K562 (cell line): Measurements from ENCODE around the gene AGAP1. TPM values are rescaled to one million over a fixed set of nuclear protein-coding genes. Genes with fewer than 3 reads are reported as not detected.

Experiments
- ATAC-seq: fragments of 200-7000 bp; cut with Tn5 transposase; 3 replicates; pipeline ENCODE4 v1.9.1; 2020; ENCODE audit warnings: moderate library complexity
- BruUV-seq: library from RNA; stranded (reverse); fragments of 400-500 nt; replicated peaks from 2 replicates; lab custom pipeline; 2021; lab: Mats Ljungman, UMichigan
- CTCF ChIA-PET: fragments of 300-600 bp; formaldehyde crosslinking; extraction: SDS; loops from one replicate; lab custom pipeline; 2021; ENCODE audit warnings: low intra/inter-chr PET ratio; lab: Yijun Ruan, JAX
- POLR2A ChIA-PET: fragments of 300-600, 350-650 bp; sonication (Branson Sonifier 250); formaldehyde crosslinking; extraction: SDS; loops from one replicate; lab custom pipeline; 2021; ENCODE audit warnings: antibody characterized with exemption, inconsistent platforms; lab: Yijun Ruan, JAX
- DNase-seq, 4 experiments: peaks; one replicate each; pipeline versions ENCODE4 v3.0.0 to v3.0.0-alpha.2; 2011 to 2018; ENCODE audit warnings: low spot score in 3 of 4, mixed read lengths in 3 of 4; ENCODE audit errors: extremely low read depth in 1 of 4
- FAIRE-seq: peaks from 2 replicates; lab custom pipeline; 2011; peaks lifted over from hg19 to GRCh38; lab: Jason Lieb, UNC
- H2AFZ ChIP-seq: 2 replicates; pipeline ENCODE4 v1.6.0; 2011; ENCODE audit warnings: low read depth, low read length, control low read depth, inconsistent platforms
- H3K27ac ChIP-seq: fragments of 200-600 bp; 3 replicates; pipeline ENCODE4 v1.8.0; 2011; ENCODE audit warnings: low read depth, mild to moderate bottlenecking, control low read depth, inconsistent platforms, low read length, moderate library complexity, mixed read lengths; ENCODE audit errors: extremely low read depth
- H3K27me3 ChIP-seq, 2 experiments: fragments of 300-600 bp in 1 of 2; 2 replicates in 1 of 2; 3 replicates in 1 of 2; pipeline versions ENCODE4 v1.6.0 to v1.8.0; 2011; ENCODE audit warnings: inconsistent platforms in 2 of 2, low read length in 2 of 2, mild to moderate bottlenecking in 1 of 2, mixed read lengths in 1 of 2, moderate library complexity in 1 of 2; ENCODE audit not compliant: control insufficient read depth in 2 of 2, insufficient read depth in 2 of 2
- H3K36me3 ChIP-seq: fragments of 300-600 bp; 3 replicates; pipeline ENCODE4 v1.8.0; 2011; ENCODE audit warnings: mild to moderate bottlenecking, low read length, inconsistent platforms; ENCODE audit not compliant: control insufficient read depth, insufficient read depth
- H3K4me1 ChIP-seq, 2 experiments: fragments of 200-600 bp in 1 of 2; replicated peaks in 1 of 2; 2 replicates in 1 of 2; 3 replicates in 1 of 2; pipeline versions ENCODE4 v1.5.1 to v1.8.0; 2011; ENCODE audit warnings: inconsistent platforms in 2 of 2, low read length in 2 of 2, mild to moderate bottlenecking in 1 of 2, mixed read lengths in 1 of 2, moderate library complexity in 1 of 2; ENCODE audit not compliant: control insufficient read depth in 2 of 2, insufficient read depth in 2 of 2
- H3K4me2 ChIP-seq: 2 replicates; pipeline ENCODE4 v1.6.1; 2011; ENCODE audit warnings: low read length, control low read depth, inconsistent platforms, mixed read lengths; ENCODE audit not compliant: insufficient read depth
- H3K4me3 ChIP-seq: fragments of 200-600 bp; sonication (generic), shearing (Covaris generic); 2 replicates; pipeline ENCODE4 v1.5.1; 2016; ENCODE audit warnings: control low read depth, inconsistent platforms
- H3K79me2 ChIP-seq: fragments of 200-600 bp; 3 replicates; pipeline ENCODE4 v1.8.0; 2011; ENCODE audit warnings: low read length, inconsistent platforms; ENCODE audit not compliant: control insufficient read depth, insufficient read depth
- H3K9ac ChIP-seq, 2 experiments: 2 replicates each; pipeline versions ENCODE4 v1.6.0 to v1.6.1; 2011; ENCODE audit warnings: low read depth in 2 of 2, low read length in 2 of 2, control low read depth in 1 of 2, inconsistent platforms in 1 of 2, mild to moderate bottlenecking in 1 of 2, mixed read lengths in 1 of 2; ENCODE audit not compliant: insufficient read depth in 1 of 2
- H3K9me1 ChIP-seq: one replicate; pipeline ENCODE4 v1.6.0; 2011; ENCODE audit warnings: inconsistent platforms, mild to moderate bottlenecking, low read length, moderate library complexity; ENCODE audit not compliant: control insufficient read depth, insufficient read depth
- H3K9me3 ChIP-seq: replicated peaks from 2 replicates; pipeline ENCODE4 v1.5.1; 2011; ENCODE audit warnings: low read depth, low read length, inconsistent platforms; ENCODE audit not compliant: control insufficient read depth, insufficient read depth
- H4K20me1 ChIP-seq: replicated peaks from 2 replicates; pipeline ENCODE4 v1.6.1; 2011; ENCODE audit warnings: low read length, inconsistent platforms, mixed read lengths; ENCODE audit not compliant: control insufficient read depth, insufficient read depth
- ADNP ChIP-seq: fragments of 200-800 bp; sonication (Bioruptor generic); IDR thresholded peaks from 2 replicates; pipeline ENCODE4 v1.6.1; 2016; ENCODE audit warnings: missing genetic modification characterization, missing compliant biosample characterization
- CHAMP1 ChIP-seq: fragments of 450-650 bp; IDR thresholded peaks from 2 replicates; pipeline ENCODE4 v1.6.1; 2016; ENCODE audit warnings: mild to moderate bottlenecking
- CXXC5 ChIP-seq: fragments of 250-450 bp; sonication (Bioruptor Pico); IDR thresholded peaks from 2 replicates; pipeline ENCODE4 v1.8.0; 2022; ENCODE audit warnings: inconsistent platforms, mild to moderate bottlenecking, moderate library complexity
- ELF2 ChIP-seq: fragments of 250-450 bp; sonication (Bioruptor Pico); IDR thresholded peaks from 2 replicates; pipeline ENCODE4 v1.5.0; 2021; ENCODE audit warnings: mild to moderate bottlenecking
- ELF4 ChIP-seq: fragments of 450-650 bp; formaldehyde crosslinking; IDR thresholded peaks from 2 replicates; pipeline ENCODE4 v1.4.0; 2022; ENCODE audit warnings: missing genetic modification characterization
- KLF10 ChIP-seq: fragments of 250-450 bp; sonication (Bioruptor Pico); IDR thresholded peaks from 2 replicates; pipeline ENCODE4 v1.6.1; 2021; ENCODE audit warnings: matching md5 sums
- MGA ChIP-seq: fragments of 450-650 bp; IDR thresholded peaks from 2 replicates; pipeline ENCODE4 v1.6.1; 2016; ENCODE audit warnings: mild to moderate bottlenecking, moderate library complexity
- ZEB2 ChIP-seq: fragments of 450-650 bp; IDR thresholded peaks from 2 replicates; pipeline ENCODE4 v1.6.1; 2016
- ZNF146 ChIP-seq: IDR thresholded peaks from one replicate; pipeline ENCODE4 v1.6.1; 2018; ENCODE audit warnings: missing compliant biosample characterization; ENCODE audit not compliant: unreplicated experiment
- ZNF224 ChIP-seq: sonication (generic); formaldehyde crosslinking; IDR thresholded peaks from 2 replicates; pipeline ENCODE4 v1.8.0; 2022; ENCODE audit warnings: mild to moderate bottlenecking, missing genetic modification reagents
- ZNF3 ChIP-seq: fragments of 250-450 bp; sonication (Bioruptor Pico); IDR thresholded peaks from 2 replicates; pipeline ENCODE4 v1.5.0; 2021; ENCODE audit warnings: mild to moderate bottlenecking, moderate library complexity
- WGBS: fragments of 100-300 bp; shearing (Covaris generic); methylation state at CpG from one replicate; pipeline ENCODE4 v1.1.6; 2016; ENCODE audit warnings: low coverage, mixed read lengths; ENCODE audit not compliant: insufficient coverage; ENCODE audit errors: missing lambda C conversion rate; 5-methylcytosine and 5-hydroxymethylcytosine counted together
- in situ Hi-C: fragments of 300-500 bp; cut with MboI; formaldehyde crosslinking; loops from 4 replicates; pipeline ENCODE4 v1.15.0; 2018; ENCODE audit warnings: inconsistent platforms, mixed read lengths
- intact Hi-C: fragments of 100-400 bp; cut with micrococcal nuclease; formaldehyde crosslinking; loops from 2 replicates; pipeline ENCODE4 v1.14.2; 2022
- polyA plus RNA-seq, 8 experiments: library from polyadenylated mRNA; depleted of rRNA in 4 of 8; stranded (reverse) in 5 of 8; unstranded in 3 of 8; fragments of >200 nt; fragmentation: Nextera tagmentation in 2 of 8; fragmentation: Illumina TruSeq in 1 of 8; extraction: Ambion mirVana in 2 of 8; extraction: Trizol in 1 of 8; gene quantifications; 2 replicates each; pipeline versions ENCODE4 v1.2.1 to v1.2.3, GENCODE V29; 2011 to 2014; ENCODE audit warnings: inconsistent platforms in 1 of 8, missing spikeins in 1 of 8
- total RNA-seq, 7 experiments: library from RNA; depleted of rRNA in 6 of 7; stranded (reverse); fragments of >200 nt in 6 of 7; fragmentation: Illumina TruSeq in 2 of 7; extraction: Trizol in 2 of 7; gene quantifications; 2 replicates each; pipeline versions ENCODE4 v1.2.1 to v1.2.3, GENCODE V29; 2011 to 2021; ENCODE audit warnings: low replicate concordance in 1 of 7

Gene AGAP1
- total and polyA plus RNA-seq, 9 of the 15 experiments (the other 6 are each of a cell fraction or from before 2014, with no cell fraction given) = 1.3 to 24.0 (median 10.6) TPM

- Histone ChIP-seq H3K27ac (no peak overlapping the region), H3K27me3 (no peaks in the 10 kb centered on the region), H4K20me1 (peaks cover 79% of the 10 kb centered on the region), H3K4me2 (no peak overlapping the region), H3K36me3 (no peaks in the 10 kb centered on the region), H3K4me1 (peaks cover 5% of the 10 kb centered on the region in 2 experiments; a peak in 2 of 5 replicates), H3K79me2 (peaks cover 96% of the 10 kb centered on the region), H3K9ac (0 out of 4 replicates have a peak overlapping the region, but pooled peaks of 1 of the 2 experiments have one; percentile 26), H3K9me3 (no peaks in the 10 kb centered on the region), H2AFZ (no peak overlapping the region), H3K4me3 (no peak overlapping the region), H3K9me1 (peaks cover 23% of the 10 kb centered on the region)
- no peak for ATAC-seq
- CTCF ChIA-PET = no interaction called here
- POLR2A ChIA-PET = no interaction called here
- intact Hi-C loops (no loop called here), in situ Hi-C loops (no loop called here)
- no peak for DNase-seq
- 74% methylated on average over 3 of the region's 3 CpGs for WGBS
- BruUV-seq = no TSS peak
- no peak for FAIRE-seq
- TF ChIP-seq ZNF224 (CRISPR knock-in tag) = no peak
- no peak for TF ChIP-seq ZNF146 (CRISPR knock-in tag)
- no peak for TF ChIP-seq ADNP (tag)
- TF ChIP-seq CXXC5 = no peak
- no peak for TF ChIP-seq CHAMP1
- no peak for TF ChIP-seq MGA
- no peak for TF ChIP-seq ZNF3 (CRISPR knock-in tag)
- TF ChIP-seq ELF2 (CRISPR knock-in tag) = no peak
- no peak for TF ChIP-seq ZEB2
- TF ChIP-seq KLF10 (CRISPR knock-in tag) = no peak
- TF ChIP-seq ELF4 (CRISPR knock-in tag) = no peak
Observed at GRCh38 chr2:235556086-235556485, 62.2 kb downstream of the AGAP1 start.
